Choroid plexus epithelial cell (primary cell): ENCODE data around the gene TARP.

Source experiments
- DNase-seq: peaks from one replicate; pipeline ENCODE4 v3.0.0-alpha.2; 2010; ENCODE audit warnings: low read depth
- H3K4me3 ChIP-seq: 2 replicates; pipeline ENCODE4 v1.5.1; 2011; ENCODE audit warnings: low read depth, mild to moderate bottlenecking, control low read depth, low read length, moderate library complexity
- TF ChIP-seq, protein P1 (sequence below): conservative IDR thresholded peaks from 2 replicates; pipeline ENCODE4 v1.5.1; 2011; ENCODE audit warnings: low read depth, mild to moderate bottlenecking, control low read depth, inconsistent platforms, low read length, moderate library complexity

TARP gene

DNA sequence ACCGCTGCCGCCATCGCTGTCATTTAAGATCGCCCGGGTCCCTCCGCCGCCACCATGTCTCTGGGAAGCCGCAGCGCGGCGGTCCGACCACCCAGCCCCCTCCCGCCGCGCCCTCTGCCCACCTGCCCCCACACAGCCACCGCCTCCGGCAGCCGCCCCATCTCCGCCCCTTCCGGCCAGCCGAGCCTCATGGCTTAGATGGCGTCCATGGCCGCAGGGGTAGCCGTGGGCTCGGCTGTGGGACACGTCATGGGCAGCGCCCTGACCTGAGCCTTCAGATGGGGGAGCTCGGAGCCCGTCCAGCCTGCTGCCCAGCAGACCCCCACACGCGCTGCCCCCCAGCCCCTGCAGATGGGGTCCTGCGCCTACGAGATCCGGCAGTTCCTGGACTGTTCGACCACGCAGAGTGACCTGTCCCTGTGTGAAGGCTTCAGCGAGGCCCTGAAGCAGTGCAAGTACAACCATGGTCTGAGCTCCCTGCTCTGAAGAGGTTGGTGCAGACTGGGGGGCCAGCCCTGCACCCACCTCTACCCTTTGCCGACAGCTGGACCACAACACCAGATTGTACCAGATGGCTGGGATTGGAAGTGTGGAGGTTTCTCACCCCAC lies 38.0 kb upstream of the TARP start:
- TF ChIP-seq, protein P1, sequence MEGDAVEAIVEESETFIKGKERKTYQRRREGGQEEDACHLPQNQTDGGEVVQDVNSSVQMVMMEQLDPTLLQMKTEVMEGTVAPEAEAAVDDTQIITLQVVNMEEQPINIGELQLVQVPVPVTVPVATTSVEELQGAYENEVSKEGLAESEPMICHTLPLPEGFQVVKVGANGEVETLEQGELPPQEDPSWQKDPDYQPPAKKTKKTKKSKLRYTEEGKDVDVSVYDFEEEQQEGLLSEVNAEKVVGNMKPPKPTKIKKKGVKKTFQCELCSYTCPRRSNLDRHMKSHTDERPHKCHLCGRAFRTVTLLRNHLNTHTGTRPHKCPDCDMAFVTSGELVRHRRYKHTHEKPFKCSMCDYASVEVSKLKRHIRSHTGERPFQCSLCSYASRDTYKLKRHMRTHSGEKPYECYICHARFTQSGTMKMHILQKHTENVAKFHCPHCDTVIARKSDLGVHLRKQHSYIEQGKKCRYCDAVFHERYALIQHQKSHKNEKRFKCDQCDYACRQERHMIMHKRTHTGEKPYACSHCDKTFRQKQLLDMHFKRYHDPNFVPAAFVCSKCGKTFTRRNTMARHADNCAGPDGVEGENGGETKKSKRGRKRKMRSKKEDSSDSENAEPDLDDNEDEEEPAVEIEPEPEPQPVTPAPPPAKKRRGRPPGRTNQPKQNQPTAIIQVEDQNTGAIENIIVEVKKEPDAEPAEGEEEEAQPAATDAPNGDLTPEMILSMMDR = no peak
- peak overlapping the region; percentile 52 for H3K4me3 ChIP-seq
- DNase-seq = no peak

DNA sequence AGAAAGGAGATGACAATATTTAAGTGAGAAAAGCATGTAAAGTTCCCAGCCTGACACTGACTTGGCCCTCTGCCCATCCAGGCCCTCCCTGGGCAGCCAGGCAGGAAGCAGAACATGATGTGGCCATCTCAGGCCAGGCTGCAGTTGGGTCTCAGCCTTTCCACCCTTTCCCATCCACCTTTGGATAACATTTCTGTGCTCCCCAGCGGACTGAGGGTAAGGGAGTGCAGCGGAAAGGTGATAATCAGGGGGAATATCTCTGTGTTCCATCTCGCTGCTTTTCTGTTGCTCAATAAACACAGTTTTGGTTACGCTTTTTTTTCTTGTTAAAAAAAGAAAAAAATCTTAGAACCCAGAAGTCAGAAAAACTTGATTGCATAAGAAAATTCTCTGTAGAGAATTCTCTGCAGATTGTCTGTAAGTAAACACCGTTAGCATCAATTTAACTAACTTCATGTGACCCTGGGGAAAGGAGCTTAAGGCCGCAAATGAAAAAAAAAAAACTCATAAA lies 37.2 kb upstream of the TARP start:
- no peak overlapping the region for H3K4me3 ChIP-seq
- TF ChIP-seq, protein P1 = no peak
- DNase-seq = peak; percentile 38

DNA sequence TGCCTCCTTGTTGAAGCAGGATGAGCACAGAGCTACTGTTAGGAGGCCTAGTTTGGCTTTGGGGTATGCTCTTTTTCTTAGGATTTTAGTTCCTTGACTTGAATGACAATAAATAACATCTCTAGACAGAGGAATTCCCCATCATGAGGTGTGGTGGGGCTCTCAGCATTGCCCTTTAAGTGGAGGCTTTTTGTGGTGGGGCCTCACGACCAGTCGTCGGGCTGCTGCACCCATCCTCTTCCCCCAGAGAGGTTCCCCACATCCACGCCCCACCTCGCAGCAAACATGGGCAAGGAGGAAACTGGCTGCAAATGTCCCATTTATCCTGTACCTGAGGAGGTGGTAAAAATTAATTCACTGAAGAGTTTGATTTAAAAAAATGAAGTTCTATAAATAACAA lies 36.1 kb upstream of the TARP start:
- no peak for DNase-seq

DNA sequence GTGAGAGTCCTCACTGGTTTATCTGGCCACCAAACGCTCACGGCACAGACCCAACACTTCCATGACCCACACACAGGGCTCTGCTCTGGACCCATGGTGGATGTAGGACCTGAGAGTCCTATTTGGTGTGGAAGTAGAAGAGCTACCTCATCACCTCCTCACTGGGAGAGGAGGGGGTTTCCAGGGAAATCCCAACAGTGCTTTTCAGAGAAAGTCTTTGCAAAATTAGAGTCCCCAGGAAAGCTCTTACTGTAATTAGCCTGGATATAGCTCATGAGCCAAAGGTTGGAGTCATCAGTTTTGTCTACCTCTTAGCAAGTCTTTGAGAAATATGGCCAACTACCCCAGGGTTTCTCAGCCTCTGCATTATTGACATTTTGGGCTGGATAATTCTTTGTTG lies 34.7 kb upstream of the TARP start:
- TF ChIP-seq, protein P1 = no peak
- no peak overlapping the region for H3K4me3 ChIP-seq

More for the DNA sequence above, 36.1 kb upstream of the TARP start:
- TF ChIP-seq, protein P1 = no peak
- no peak overlapping the region for H3K4me3 ChIP-seq

DNA sequence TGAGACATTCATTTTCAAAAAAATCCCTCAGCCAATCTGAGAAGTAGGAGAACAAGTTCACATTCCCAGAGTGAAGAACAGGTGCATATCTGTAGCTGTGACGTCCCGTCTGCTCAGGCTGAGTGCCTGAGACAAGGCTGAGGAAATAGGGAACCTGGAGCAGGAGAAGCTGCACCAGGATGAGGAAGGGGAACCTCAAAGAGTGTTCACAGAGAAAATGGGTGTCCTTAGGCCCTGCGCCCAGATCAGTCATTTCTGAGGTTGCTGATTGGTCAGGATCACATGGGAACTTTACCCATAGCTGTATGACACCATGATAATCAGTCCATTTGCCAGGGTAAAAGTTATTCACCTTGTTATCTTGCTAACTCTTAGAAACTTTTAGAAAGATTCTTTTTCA lies 34.2 kb upstream of the TARP start:
- TF ChIP-seq, protein P1 = no peak
- DNase-seq = no peak
- H3K4me3 ChIP-seq = no peak overlapping the region

More for the DNA sequence above, 34.7 kb upstream of the TARP start:
- DNase-seq = no peak

DNA sequence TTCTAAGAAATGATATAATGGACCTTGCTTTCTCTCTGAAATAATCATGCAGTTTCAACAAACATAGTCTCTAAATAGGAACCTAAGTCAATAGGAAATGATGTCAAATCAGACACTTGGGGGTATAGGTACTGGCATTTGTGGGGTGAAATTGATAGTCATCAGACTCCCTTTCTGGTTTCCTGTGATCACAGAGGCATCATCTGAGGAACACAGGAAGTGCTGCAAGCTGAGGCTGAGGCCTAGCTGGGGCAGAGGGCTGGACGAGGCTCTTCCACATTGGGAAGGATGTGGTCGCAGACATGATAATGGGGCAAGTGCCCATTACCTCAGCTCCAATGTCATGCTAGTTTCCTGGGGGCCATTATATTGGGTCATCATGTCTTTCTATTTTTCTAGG lies 33.5 kb upstream of the TARP start:
- no peak for DNase-seq
- no peak overlapping the region for H3K4me3 ChIP-seq
- TF ChIP-seq, protein P1 = no peak

DNA sequence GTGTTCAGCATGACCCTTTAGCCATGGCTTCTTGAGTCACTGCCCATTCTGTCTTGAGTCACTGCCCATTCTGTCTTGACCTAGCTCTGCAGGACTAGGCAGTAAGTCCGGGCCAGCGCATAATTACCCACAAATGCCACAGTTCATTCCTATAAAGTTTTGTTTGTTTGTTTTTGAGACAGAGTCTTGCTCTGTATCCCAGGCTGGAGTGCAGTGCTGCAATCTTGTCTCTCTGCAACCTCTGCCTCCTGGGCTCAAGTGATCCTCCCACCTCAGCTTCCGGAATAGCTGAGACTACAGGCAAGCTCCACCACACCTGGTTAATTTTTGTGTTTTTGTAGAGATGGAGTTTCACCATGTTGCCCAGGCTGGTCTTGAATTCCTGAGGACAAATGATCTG lies 32.7 kb upstream of the TARP start:
- no peak overlapping the region for H3K4me3 ChIP-seq
- DNase-seq = peak; percentile 65
- TF ChIP-seq, protein P1 = no peak
